Thymus (tissue), 11 donors: ENCODE measurements around the gene YWHAG. TPM values are rescaled to one million over a fixed set of nuclear protein-coding genes. Genes with fewer than 3 reads are reported as not detected.

Source experiments
- DNase-seq, 9 donors: peaks; one replicate each; pipeline ENCODE4 v3.0.0-alpha.2; 2013; ENCODE audit warnings: low spot score in 9 of 9, low read depth in 6 of 9, missing footprints in 1 of 9
- H3K27ac ChIP-seq, 2 donors: one replicate each; pipeline ENCODE4 v1.5.1; 2013; ENCODE audit warnings: control low read depth in 1 of 2, low read depth in 1 of 2, low read length in 1 of 2, mild to moderate bottlenecking in 1 of 2, moderate library complexity in 1 of 2
- H3K27me3 ChIP-seq, 2 donors: one replicate each; pipeline ENCODE4 v1.5.1; 2013; ENCODE audit warnings: low read length in 1 of 2; ENCODE audit not compliant: control insufficient read depth in 2 of 2, insufficient read depth in 1 of 2
- H3K36me3 ChIP-seq, 2 donors: one replicate each; pipeline ENCODE4 v1.5.1; 2013; ENCODE audit warnings: low read length in 1 of 2, mild to moderate bottlenecking in 1 of 2, moderate library complexity in 1 of 2; ENCODE audit not compliant: control insufficient read depth in 2 of 2, insufficient read depth in 2 of 2
- H3K4me1 ChIP-seq, 2 donors: one replicate each; pipeline ENCODE4 v1.5.1; 2013; ENCODE audit warnings: low read length in 2 of 2; ENCODE audit not compliant: control insufficient read depth in 2 of 2, insufficient read depth in 2 of 2
- H3K4me3 ChIP-seq, 2 donors: one replicate each; pipeline ENCODE4 v1.5.1; 2013; ENCODE audit warnings: low read length in 2 of 2, control low read depth in 1 of 2, mild to moderate bottlenecking in 1 of 2
- H3K9me3 ChIP-seq, 2 donors: one replicate each; pipeline ENCODE4 v1.5.1; 2013; ENCODE audit warnings: low read length in 1 of 2, mild to moderate bottlenecking in 1 of 2; ENCODE audit not compliant: control insufficient read depth in 2 of 2, insufficient read depth in 1 of 2
- WGBS: extraction: QIAGEN DNeasy Blood & Tissue Kit; methylation state at CpG from one replicate; pipeline ENCODE4 v1.1.7; 2013; 5-methylcytosine and 5-hydroxymethylcytosine counted together
- polyA plus RNA-seq: library from polyadenylated mRNA; stranded (reverse); fragments of 200-250 nt; gene quantifications from one replicate; pipeline ENCODE4 v1.2.3, GENCODE V29; 2013
- total RNA-seq: library from RNA; stranded (reverse); fragments of 120-200 nt; gene quantifications from one replicate; pipeline ENCODE4 v1.2.4, GENCODE V29; 2013
- donor health status: healthy.

Gene YWHAG
- total and polyA plus RNA-seq, 2 donors = 16.0 to 47.1 TPM

DNA sequence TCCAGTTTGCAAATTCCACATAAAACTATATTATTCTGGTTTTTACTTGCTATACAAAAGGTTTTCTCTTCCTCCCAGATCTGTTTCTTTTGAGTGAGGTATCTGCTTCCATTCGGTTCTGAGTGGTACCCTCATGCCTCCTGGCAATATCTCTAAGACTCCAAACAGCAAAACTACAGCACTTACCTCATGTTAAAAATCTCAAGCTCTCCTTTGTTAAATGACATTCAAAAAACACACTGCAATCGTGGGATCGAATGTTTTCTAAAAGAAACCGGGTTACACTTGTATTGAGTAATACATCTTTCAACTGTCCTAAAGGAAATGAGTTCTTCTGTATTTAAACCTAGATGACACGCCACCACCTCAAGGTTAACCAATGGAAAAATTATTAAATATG lies 11.1 kb downstream of the YWHAG start:
- Histone ChIP-seq H3K36me3 (peaks cover 52 to 68% of the 10 kb centered on the region in 2 donors), H3K9me3 (no peaks in the 10 kb centered on the region), H3K27me3 (no peaks in the 10 kb centered on the region), H3K4me3 (no peak overlapping the region), H3K4me1 (peaks cover 4 to 9% of the 10 kb centered on the region in 2 donors), H3K27ac (no peak overlapping the region)
- no peak for DNase-seq
- WGBS = 94% methylated on average over 5 of the region's 5 CpGs

- Histone ChIP-seq H3K4me3 (no peak overlapping the region), H3K27ac (no peak overlapping the region), H3K27me3 (no peaks in the 10 kb centered on the region), H3K9me3 (no peaks in the 10 kb centered on the region), H3K4me1 (peaks cover 4 to 9% of the 10 kb centered on the region in 2 donors), H3K36me3 (peaks cover 56 to 72% of the 10 kb centered on the region in 2 donors)
- 77% methylated on average over 8 of the region's 8 CpGs for WGBS
- no peak for DNase-seq
Observed at GRCh38 chr7:76346778-76347177, 12.0 kb downstream of the YWHAG start.

DNA sequence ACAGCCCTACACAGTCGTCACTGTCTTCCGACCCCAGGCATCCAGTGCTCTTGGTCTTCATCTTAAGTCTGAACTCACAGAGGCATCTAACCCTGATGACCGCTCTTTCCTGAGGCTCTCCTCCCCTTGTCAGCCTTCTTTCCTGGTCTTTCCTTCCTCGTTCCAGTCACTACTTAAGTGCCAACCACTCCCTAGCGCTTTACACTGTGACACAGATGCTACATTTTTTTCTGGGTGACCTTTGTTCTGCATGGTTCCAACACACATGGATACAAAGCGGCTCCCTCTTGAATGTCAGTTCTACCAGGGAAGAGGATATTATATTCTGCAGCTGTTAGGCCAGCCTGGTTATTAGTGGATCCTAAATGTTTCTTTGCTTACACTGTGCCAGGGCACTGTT lies 12.7 kb downstream of the YWHAG start:
- no peak for DNase-seq
- H3K27ac ChIP-seq = no peak overlapping the region
- no peak overlapping the region for H3K4me3 ChIP-seq
- H3K27me3 ChIP-seq = no peaks in the 10 kb centered on the region
- H3K36me3 ChIP-seq = peaks cover 53 to 72% of the 10 kb centered on the region in 2 donors
- peaks cover 4 to 9% of the 10 kb centered on the region in 2 donors for H3K4me1 ChIP-seq
- 98% methylated on average over 6 of the region's 6 CpGs for WGBS
- no peaks in the 10 kb centered on the region for H3K9me3 ChIP-seq

DNA sequence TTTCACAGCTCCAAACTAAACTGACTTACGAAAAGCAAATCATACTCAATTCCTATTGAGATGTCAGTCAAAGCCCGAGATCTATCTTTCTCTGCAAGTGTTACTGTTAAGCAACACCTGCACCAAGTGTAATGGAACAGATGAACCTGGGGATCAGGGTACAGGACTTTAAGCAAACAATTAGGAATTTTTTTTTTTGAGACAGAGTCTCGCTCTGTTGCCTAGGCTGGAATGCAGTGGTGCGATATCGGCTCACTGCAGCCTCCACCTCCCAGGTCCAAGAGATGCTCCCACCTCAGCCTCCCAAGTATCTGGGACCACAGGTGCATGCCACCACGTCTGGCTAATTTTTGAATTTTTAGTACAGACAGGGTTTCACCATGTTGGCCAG lies 14.9 kb downstream of the YWHAG start:
- DNase-seq = no peak
- WGBS = 98% methylated on average over 6 of the region's 6 CpGs

DNA sequence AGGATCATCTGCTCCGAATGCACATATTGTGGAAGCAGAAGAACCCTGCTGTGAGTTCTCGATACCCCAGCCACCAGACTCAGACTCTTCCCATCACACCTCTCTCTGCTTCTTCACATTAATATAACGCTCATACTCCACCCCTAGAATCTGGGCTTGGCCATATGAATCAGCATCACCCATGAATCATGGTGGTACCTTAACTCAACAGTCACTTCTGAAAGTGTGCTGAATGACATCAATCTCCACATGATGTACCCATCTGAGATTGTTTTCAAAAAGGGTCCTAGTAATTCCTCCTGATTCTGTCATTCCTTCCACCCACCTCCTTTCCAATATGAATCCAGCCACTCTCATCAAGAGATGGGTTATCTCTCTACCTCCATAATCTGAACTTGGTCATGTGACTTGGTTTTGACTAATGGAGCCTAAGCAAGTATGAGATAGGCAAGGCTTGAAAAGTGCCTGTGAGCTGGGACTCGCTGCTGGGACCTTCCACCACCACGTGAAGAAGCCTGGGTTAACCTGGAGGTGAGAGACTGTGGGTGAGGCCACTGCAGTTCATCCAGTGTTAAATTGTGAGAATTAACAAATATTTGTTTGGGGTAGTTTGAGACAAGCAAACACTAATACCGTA lies 15.4 kb downstream of the YWHAG start:
- no peaks in the 10 kb centered on the region for H3K9me3 ChIP-seq
- 97% methylated on average over 6 of the region's 6 CpGs for WGBS
- H3K27ac ChIP-seq = no peak overlapping the region
- H3K4me3 ChIP-seq = no peak overlapping the region
- DNase-seq = no peak
- H3K4me1 ChIP-seq = peaks cover 4 to 9% of the 10 kb centered on the region in 2 donors
- no peaks in the 10 kb centered on the region for H3K27me3 ChIP-seq
- H3K36me3 ChIP-seq = peaks cover 41 to 65% of the 10 kb centered on the region in 2 donors

More for the DNA sequence above, 14.9 kb downstream of the YWHAG start:
- H3K4me3 ChIP-seq = no peak overlapping the region
- H3K27me3 ChIP-seq = no peaks in the 10 kb centered on the region
- no peak overlapping the region for H3K27ac ChIP-seq
- H3K4me1 ChIP-seq = peaks cover 4 to 9% of the 10 kb centered on the region in 2 donors
- no peaks in the 10 kb centered on the region for H3K9me3 ChIP-seq
- peaks cover 41 to 66% of the 10 kb centered on the region in 2 donors for H3K36me3 ChIP-seq

DNA sequence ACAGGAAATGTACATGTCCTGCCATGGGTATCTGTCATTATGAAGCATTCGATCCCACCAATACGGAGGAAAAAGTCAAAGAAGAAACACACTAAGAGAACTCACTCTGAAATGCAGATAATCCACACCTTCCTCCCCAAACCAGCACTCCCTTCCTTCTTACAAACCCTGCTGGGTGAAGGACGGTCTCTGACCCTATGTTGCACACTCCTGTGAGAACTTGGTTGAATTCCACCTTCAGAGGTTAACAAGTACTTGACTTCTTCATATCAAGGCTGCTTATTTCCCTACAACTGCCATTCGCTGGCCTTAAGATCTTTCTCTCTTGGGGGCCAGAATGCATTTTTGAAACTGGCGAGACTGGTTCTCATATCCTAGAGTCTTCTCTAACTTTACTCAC lies 16.6 kb downstream of the YWHAG start:
- Histone ChIP-seq H3K4me1 (peaks cover 4 to 9% of the 10 kb centered on the region in 2 donors), H3K9me3 (no peaks in the 10 kb centered on the region), H3K27me3 (no peaks in the 10 kb centered on the region), H3K36me3 (peaks cover 40 to 66% of the 10 kb centered on the region in 2 donors), H3K4me3 (no peak overlapping the region), H3K27ac (no peak overlapping the region)
- WGBS = 97% methylated on average over 5 of the region's 5 CpGs
- DNase-seq = no peak

DNA sequence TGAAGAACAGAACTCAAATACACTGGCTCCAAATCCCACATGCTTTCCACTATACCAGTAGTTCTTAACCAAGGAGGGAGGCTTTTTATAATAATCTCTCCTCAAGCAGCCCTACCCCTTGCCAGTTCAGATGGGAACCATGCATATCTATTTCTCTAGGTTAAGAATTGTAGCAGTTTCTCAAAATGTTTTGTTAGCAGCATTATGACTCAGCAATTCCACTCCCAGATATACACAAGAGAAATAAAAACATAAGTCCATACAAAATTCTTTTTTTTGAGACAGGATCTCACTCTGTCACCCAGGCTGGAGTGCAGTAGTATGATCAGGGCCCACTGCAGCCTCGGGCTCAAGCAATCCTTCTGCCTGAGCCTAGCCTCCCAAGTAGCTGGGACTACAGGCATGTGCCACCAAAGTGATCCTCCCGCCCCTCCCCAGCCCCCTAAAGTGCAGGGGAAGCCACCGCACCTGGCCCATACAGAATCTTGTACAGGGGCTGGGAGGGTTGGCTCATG lies 18.1 kb downstream of the YWHAG start:
- no peak for DNase-seq
- 84% methylated on average over 3 of the region's 3 CpGs for WGBS
- H3K27me3 ChIP-seq = no peaks in the 10 kb centered on the region
- H3K4me1 ChIP-seq = no peaks in the 10 kb centered on the region
- H3K36me3 ChIP-seq = peaks cover 26 to 57% of the 10 kb centered on the region in 2 donors
- no peak overlapping the region for H3K27ac ChIP-seq
- H3K9me3 ChIP-seq = no peaks in the 10 kb centered on the region
- no peak overlapping the region for H3K4me3 ChIP-seq

DNA sequence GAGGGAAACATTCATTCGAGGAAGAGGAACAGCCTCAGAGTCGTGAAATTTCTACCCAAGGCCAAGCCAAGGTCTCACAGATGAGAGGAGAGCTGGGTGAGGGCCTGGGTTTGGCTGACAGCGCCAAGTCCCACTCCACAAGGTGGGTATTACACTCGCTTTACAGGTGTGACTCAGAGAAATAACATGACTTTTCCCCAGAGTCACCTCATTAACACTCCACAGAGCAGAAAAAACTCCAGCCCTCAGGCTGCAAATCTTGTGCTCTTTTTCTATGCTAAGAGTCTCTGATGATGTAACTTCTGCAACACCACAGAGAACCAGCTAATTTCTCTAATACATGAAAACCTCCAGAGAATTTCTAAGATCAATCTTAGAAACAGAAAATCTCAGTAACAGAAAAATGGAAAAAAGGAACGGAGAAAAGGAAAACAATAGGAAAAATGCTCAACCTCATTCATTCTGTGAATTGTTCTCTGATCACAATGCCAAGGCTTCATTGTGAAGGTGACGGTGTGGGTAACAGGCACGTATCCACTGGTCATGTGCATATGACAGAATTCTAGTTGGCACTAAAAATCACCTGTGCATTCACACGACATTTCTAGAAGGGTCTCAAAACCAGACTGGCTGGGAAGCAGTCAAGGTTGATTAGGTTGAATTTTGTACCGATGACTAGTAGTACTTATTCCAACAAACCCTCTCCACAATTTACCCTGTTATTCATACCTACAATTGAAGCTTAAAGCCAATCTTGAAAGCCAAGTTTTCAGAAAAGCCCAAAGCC lies 20.3 kb downstream of the YWHAG start:
- H3K9me3 ChIP-seq = no peaks in the 10 kb centered on the region
- H3K36me3 ChIP-seq = peaks cover 10 to 44% of the 10 kb centered on the region in 2 donors
- 93% methylated on average over 9 of the region's 9 CpGs for WGBS
- H3K27me3 ChIP-seq = no peaks in the 10 kb centered on the region
- no peak overlapping the region for H3K27ac ChIP-seq
- no peak overlapping the region for H3K4me3 ChIP-seq
- DNase-seq = no peak
- no peaks in the 10 kb centered on the region for H3K4me1 ChIP-seq

DNA sequence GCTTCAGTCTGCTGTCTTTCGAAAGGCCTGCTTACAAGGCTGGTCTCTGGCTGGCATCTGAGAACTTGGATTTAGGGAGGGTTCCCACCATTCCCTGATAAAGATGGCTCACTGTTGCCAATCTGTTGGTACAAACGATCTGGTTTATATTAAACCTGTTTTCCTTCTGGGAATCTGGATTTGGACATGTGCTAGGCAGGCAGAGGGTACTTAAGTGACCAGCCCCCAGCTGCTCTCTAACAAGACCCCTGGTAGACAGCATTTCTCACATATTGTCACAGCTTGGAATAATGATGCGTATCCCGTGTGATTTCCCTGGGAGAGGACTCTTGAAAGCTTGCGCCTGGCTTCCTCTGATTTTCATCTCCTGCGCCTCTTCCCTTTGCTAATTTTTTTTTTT lies 21.6 kb downstream of the YWHAG start:
- H3K27ac ChIP-seq = no peak overlapping the region
- no peaks in the 10 kb centered on the region for H3K4me1 ChIP-seq
- H3K27me3 ChIP-seq = no peaks in the 10 kb centered on the region
- H3K36me3 ChIP-seq = peaks cover under 1 to 38% of the 10 kb centered on the region in 2 donors
- WGBS = 95% methylated on average over 6 of the region's 6 CpGs
- H3K9me3 ChIP-seq = no peaks in the 10 kb centered on the region
- no peak for DNase-seq
- H3K4me3 ChIP-seq = no peak overlapping the region
